ENCODE data around the gene ANOS1. TPM values are rescaled to one million over a fixed set of nuclear protein-coding genes. Genes with fewer than 3 reads are reported as not detected.
A peak's percentile ranks its signal among the peaks of the same experiment; 100 is the strongest.
"Not testable (repeated sequence)": the region's sequence is repeated elsewhere in the genome, so short reads cannot be mapped to it uniquely, and the experiment has no call there.

ANOS1 gene
- 8.1 and 8.9 TPM in 2 replicates for polyA plus RNA-seq (2013)

GRCh38 chrX:8731559-8732395, at the start of gene ANOS1:
Gene ANOS1 (minus strand): TSS chrX:8732137. CDS start chrX:8732036, 101 bp downstream.
- Histone ChIP-seq H3K79me1 (ENCODE audit: low read length) (no peaks in the 10 kb centered on the region), H3K23ac (ENCODE audit: low read length) (no peak within 1 kb of the TSS), H3K4me3 (ENCODE audit: low read depth, low read length) (peak within 1 kb of the TSS; percentile 74), H2BK120ac (ENCODE audit: insufficient read depth, low read length, poor library complexity) (peak within 1 kb of the TSS; percentile 24), H4K12ac (ENCODE audit: low read depth, low read length) (no peak within 1 kb of the TSS), H3K27ac (ENCODE audit: low read depth, low read length) (no peak within 1 kb of the TSS), H3K79me2 (ENCODE audit: control insufficient read depth, insufficient read depth, low read length, poor library complexity) (no peaks in the 10 kb centered on the region), H3K9ac (ENCODE audit: low read length) (no peak within 1 kb of the TSS), H4K8ac (ENCODE audit: low read depth, low read length) (peak within 1 kb of the TSS; percentile 79), H3K27me3 (ENCODE audit: insufficient read depth, low read length) (no peaks in the 10 kb centered on the region), H2AFZ (ENCODE audit: insufficient read depth, low read length, poor library complexity) (peak within 1 kb of the TSS; percentile 62), H3K4me1 (ENCODE audit: control insufficient read depth in 1 of 2, insufficient read depth in 2 of 2, low read length in 2 of 2) (peaks cover 2 to 9% of the 10 kb centered on the region in 2 experiments), H3K4me2 (ENCODE audit: low read length) (peak within 1 kb of the TSS; percentile 87), H3K36me3 (ENCODE audit: control insufficient read depth in 1 of 2, insufficient read depth in 2 of 2, low read length in 2 of 2) (no peaks in the 10 kb centered on the region), H2AK5ac (ENCODE audit: low read length) (no peak within 1 kb of the TSS), H3K14ac (ENCODE audit: low read length) (peak within 1 kb of the TSS; percentile 74), H2BK5ac (ENCODE audit: low read depth, low read length, poor library complexity) (no peak within 1 kb of the TSS), H3K18ac (ENCODE audit: low read length) (peak within 1 kb of the TSS; percentile 57), H3K9me3 (ENCODE audit: insufficient read depth, low read depth, low read length) (no peaks in the 10 kb centered on the region), H3K4ac (ENCODE audit: low read depth, low read length) (no peak within 1 kb of the TSS), H4K91ac (ENCODE audit: low read depth, low read length) (no peak within 1 kb of the TSS), H2BK12ac (ENCODE audit: low read length) (no peak within 1 kb of the TSS)
- WGBS (ENCODE audit: extremely low coverage, insufficient coverage, insufficient read length), result no CpG with 5 or more reads among the region's 88 CpGs
- DNase-seq, result peak in 1 of 2 donors; percentile 23

- Histone ChIP-seq H2BK5ac (ENCODE audit: low read depth, low read length, poor library complexity) (no peak overlapping the region), H3K23ac (ENCODE audit: low read length) (no peak overlapping the region), H3K36me3 (ENCODE audit: control insufficient read depth in 1 of 2, insufficient read depth in 2 of 2, low read length in 2 of 2) (no peaks in the 10 kb centered on the region), H3K79me2 (ENCODE audit: control insufficient read depth, insufficient read depth, low read length, poor library complexity) (no peaks in the 10 kb centered on the region), H3K14ac (ENCODE audit: low read length) (no peak overlapping the region), H3K4me3 (ENCODE audit: low read depth, low read length) (no peak overlapping the region), H3K27ac (ENCODE audit: low read depth, low read length) (no peak overlapping the region), H4K12ac (ENCODE audit: low read depth, low read length) (no peak overlapping the region), H4K91ac (ENCODE audit: low read depth, low read length) (no peak overlapping the region), H3K18ac (ENCODE audit: low read length) (no peak overlapping the region), H2BK12ac (ENCODE audit: low read length) (no peak overlapping the region), H2AFZ (ENCODE audit: insufficient read depth, low read length, poor library complexity) (no peak overlapping the region), H3K79me1 (ENCODE audit: low read length) (no peaks in the 10 kb centered on the region), H3K4me1 (ENCODE audit: control insufficient read depth in 1 of 2, insufficient read depth in 2 of 2, low read length in 2 of 2) (no peaks in the 10 kb centered on the region), H4K8ac (ENCODE audit: low read depth, low read length) (no peak overlapping the region), H3K9ac (ENCODE audit: low read length) (no peak overlapping the region), H2AK5ac (ENCODE audit: low read length) (no peak overlapping the region), H3K27me3 (ENCODE audit: insufficient read depth, low read length) (no peaks in the 10 kb centered on the region), H3K4ac (ENCODE audit: low read depth, low read length) (no peak overlapping the region), H3K9me3 (ENCODE audit: insufficient read depth, low read depth, low read length) (no peaks in the 10 kb centered on the region), H3K4me2 (ENCODE audit: low read length) (no peak overlapping the region), H2BK120ac (ENCODE audit: insufficient read depth, low read length, poor library complexity) (no peak overlapping the region)
- DNase-seq, result no peak
- no CpG with 5 or more reads among the region's 5 CpGs for WGBS (ENCODE audit: extremely low coverage, insufficient coverage, insufficient read length)
Observed at GRCh38 chrX:8773117-8773516, 41.2 kb upstream of the ANOS1 start.

- Histone ChIP-seq H3K9me3 (ENCODE audit: insufficient read depth, low read depth, low read length) (no peaks in the 10 kb centered on the region), H3K18ac (ENCODE audit: low read length) (no peak overlapping the region), H3K79me2 (ENCODE audit: control insufficient read depth, insufficient read depth, low read length, poor library complexity) (no peaks in the 10 kb centered on the region)
Observed at GRCh38 chrX:8760021-8760420, 28.1 kb upstream of the ANOS1 start.

GRCh38 chrX:8758706-8759105, 26.8 kb upstream of the ANOS1 start:
- not testable (repeated sequence) for H3K4ac ChIP-seq (ENCODE audit: low read depth, low read length); H2AK5ac ChIP-seq (ENCODE audit: low read length); H3K23ac ChIP-seq (ENCODE audit: low read length); H2BK5ac ChIP-seq (ENCODE audit: low read depth, low read length, poor library complexity); DNase-seq; H3K4me2 ChIP-seq (ENCODE audit: low read length); H3K79me1 ChIP-seq (ENCODE audit: low read length); H3K4me1 ChIP-seq (ENCODE audit: control insufficient read depth in 1 of 2, insufficient read depth in 2 of 2, low read length in 2 of 2); H2BK120ac ChIP-seq (ENCODE audit: insufficient read depth, low read length, poor library complexity); H4K8ac ChIP-seq (ENCODE audit: low read depth, low read length); H4K91ac ChIP-seq (ENCODE audit: low read depth, low read length); H3K9ac ChIP-seq (ENCODE audit: low read length); H4K12ac ChIP-seq (ENCODE audit: low read depth, low read length); H2BK12ac ChIP-seq (ENCODE audit: low read length); H3K18ac ChIP-seq (ENCODE audit: low read length); H3K4me3 ChIP-seq (ENCODE audit: low read depth, low read length); H2AFZ ChIP-seq (ENCODE audit: insufficient read depth, low read length, poor library complexity); H3K27me3 ChIP-seq (ENCODE audit: insufficient read depth, low read length); H3K36me3 ChIP-seq (ENCODE audit: control insufficient read depth in 1 of 2, insufficient read depth in 2 of 2, low read length in 2 of 2); H3K14ac ChIP-seq (ENCODE audit: low read length); H3K27ac ChIP-seq (ENCODE audit: low read depth, low read length); H3K9me3 ChIP-seq (ENCODE audit: insufficient read depth, low read depth, low read length); H3K79me2 ChIP-seq (ENCODE audit: control insufficient read depth, insufficient read depth, low read length, poor library complexity)
- WGBS (ENCODE audit: extremely low coverage, insufficient coverage, insufficient read length), result no CpG with 5 or more reads among the region's 5 CpGs

More at GRCh38 chrX:8760021-8760420, 28.1 kb upstream of the ANOS1 start:
- WGBS (ENCODE audit: extremely low coverage, insufficient coverage, insufficient read length), result no CpG with 5 or more reads among the region's 2 CpGs
- Histone ChIP-seq H2AFZ (ENCODE audit: insufficient read depth, low read length, poor library complexity) (no peak overlapping the region), H4K8ac (ENCODE audit: low read depth, low read length) (no peak overlapping the region), H2BK5ac (ENCODE audit: low read depth, low read length, poor library complexity) (no peak overlapping the region), H4K91ac (ENCODE audit: low read depth, low read length) (no peak overlapping the region), H3K9ac (ENCODE audit: low read length) (no peak overlapping the region), H3K36me3 (ENCODE audit: control insufficient read depth in 1 of 2, insufficient read depth in 2 of 2, low read length in 2 of 2) (no peaks in the 10 kb centered on the region), H3K4me2 (ENCODE audit: low read length) (no peak overlapping the region), H3K79me1 (ENCODE audit: low read length) (no peaks in the 10 kb centered on the region), H2AK5ac (ENCODE audit: low read length) (no peak overlapping the region), H3K27ac (ENCODE audit: low read depth, low read length) (no peak overlapping the region), H2BK120ac (ENCODE audit: insufficient read depth, low read length, poor library complexity) (no peak overlapping the region), H3K14ac (ENCODE audit: low read length) (no peak overlapping the region), H3K4ac (ENCODE audit: low read depth, low read length) (no peak overlapping the region), H4K12ac (ENCODE audit: low read depth, low read length) (no peak overlapping the region), H3K23ac (ENCODE audit: low read length) (no peak overlapping the region), H3K4me1 (ENCODE audit: control insufficient read depth in 1 of 2, insufficient read depth in 2 of 2, low read length in 2 of 2) (no peaks in the 10 kb centered on the region), H2BK12ac (ENCODE audit: low read length) (no peak overlapping the region), H3K4me3 (ENCODE audit: low read depth, low read length) (no peak overlapping the region), H3K27me3 (ENCODE audit: insufficient read depth, low read length) (no peaks in the 10 kb centered on the region)
- no peak for DNase-seq
